Stomach smooth muscle (tissue), 2 donors: ENCODE data around the gene TPD52L2.
A peak's percentile ranks its signal among the peaks of the same experiment; 100 is the strongest.
"Not testable (repeated sequence)": the region's sequence is repeated elsewhere in the genome, so short reads cannot be mapped to it uniquely, and the experiment has no call there.

Experiments
- H3K27ac ChIP-seq: one replicate; pipeline ENCODE4 v1.7.0; 2013; ENCODE audit warnings: mild to moderate bottlenecking, low read length, inconsistent platforms
- H3K27me3 ChIP-seq, 2 donors: one replicate each; pipeline ENCODE4 v1.7.0; 2013; ENCODE audit warnings: low read length in 2 of 2; ENCODE audit not compliant: insufficient read depth in 2 of 2, control insufficient read depth in 1 of 2
- H3K36me3 ChIP-seq, 2 donors: one replicate each; pipeline ENCODE4 v1.7.0; 2013; ENCODE audit warnings: low read length in 2 of 2; ENCODE audit not compliant: control insufficient read depth in 2 of 2, insufficient read depth in 2 of 2
- H3K4me1 ChIP-seq: one replicate; pipeline ENCODE4 v1.7.0; 2013; ENCODE audit warnings: low read length; ENCODE audit not compliant: control insufficient read depth, insufficient read depth
- H3K4me3 ChIP-seq, 2 donors: one replicate each; pipeline ENCODE4 v1.7.0; 2013; ENCODE audit warnings: low read length in 2 of 2
- H3K9ac ChIP-seq, 2 donors: one replicate each; pipeline ENCODE4 v1.7.0; 2013; ENCODE audit warnings: low read length in 2 of 2, mild to moderate bottlenecking in 1 of 2
- H3K9me3 ChIP-seq, 2 donors: one replicate each; pipeline ENCODE4 v1.7.0; 2013; ENCODE audit warnings: low read length in 2 of 2; ENCODE audit not compliant: control insufficient read depth in 2 of 2
- donor health status: healthy.
- donor health status: Pancreatic carcinoma.

TPD52L2 gene

GRCh38 chr20:63900413-63900812 lies 35.3 kb downstream of the TPD52L2 start:
- peaks cover 19% of the 10 kb centered on the region for H3K4me1 ChIP-seq
- H3K9ac ChIP-seq = no peak overlapping the region
- no peak overlapping the region for H3K27ac ChIP-seq
- no peak overlapping the region for H3K4me3 ChIP-seq
- H3K9me3 ChIP-seq = no peaks in the 10 kb centered on the region
- no peaks in the 10 kb centered on the region for H3K27me3 ChIP-seq
- H3K36me3 ChIP-seq = no peaks in the 10 kb centered on the region

- H3K4me3 ChIP-seq = no peak overlapping the region
- H3K9ac ChIP-seq = no peak overlapping the region
- H3K9me3 ChIP-seq = no peaks in the 10 kb centered on the region
- peaks cover 3% of the 10 kb centered on the region for H3K4me1 ChIP-seq
- H3K36me3 ChIP-seq = no peaks in the 10 kb centered on the region
- H3K27ac ChIP-seq = no peak overlapping the region
- H3K27me3 ChIP-seq = no peaks in the 10 kb centered on the region
Observed at GRCh38 chr20:63903796-63904561, 38.9 kb downstream of the TPD52L2 start.

DNA sequence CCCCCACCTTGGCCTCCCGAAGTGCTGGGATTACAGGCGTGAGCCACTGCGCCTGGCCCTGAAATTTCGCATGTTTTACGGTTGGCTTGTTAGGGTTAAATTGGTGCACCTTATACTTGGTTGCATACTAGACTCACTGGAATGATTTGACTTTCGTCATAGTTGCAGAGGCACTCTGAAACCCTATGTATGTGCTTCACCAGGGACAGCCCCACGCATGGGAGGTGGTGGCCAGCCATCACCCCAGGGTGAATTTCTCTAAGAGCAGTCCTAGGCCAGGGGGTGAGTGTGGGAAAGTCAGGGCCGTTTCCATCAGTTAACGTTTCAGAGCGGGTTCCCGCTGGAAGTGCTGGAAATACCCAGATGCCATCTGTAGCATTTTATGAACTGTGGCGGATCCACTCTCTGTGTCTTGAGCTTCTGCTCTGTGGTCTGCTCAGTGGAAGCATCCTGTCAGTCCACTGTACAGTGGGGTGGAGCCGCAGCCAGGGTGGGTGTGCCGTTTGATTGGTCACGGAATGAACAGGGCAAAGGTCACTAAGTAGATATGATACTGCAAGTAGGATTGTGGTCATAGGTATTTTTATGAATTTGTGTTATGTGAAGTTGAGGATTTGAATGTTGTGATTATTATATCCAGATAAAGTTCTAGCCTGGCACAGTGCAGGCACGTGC lies 43.1 kb downstream of the TPD52L2 start:
- Histone ChIP-seq H3K4me1 (peaks cover 15% of the 10 kb centered on the region), H3K36me3 (no peaks in the 10 kb centered on the region), H3K27ac (no peak overlapping the region), H3K27me3 (no peaks in the 10 kb centered on the region), H3K9me3 (no peaks in the 10 kb centered on the region), H3K9ac (no peak overlapping the region), H3K4me3 (no peak overlapping the region)

DNA sequence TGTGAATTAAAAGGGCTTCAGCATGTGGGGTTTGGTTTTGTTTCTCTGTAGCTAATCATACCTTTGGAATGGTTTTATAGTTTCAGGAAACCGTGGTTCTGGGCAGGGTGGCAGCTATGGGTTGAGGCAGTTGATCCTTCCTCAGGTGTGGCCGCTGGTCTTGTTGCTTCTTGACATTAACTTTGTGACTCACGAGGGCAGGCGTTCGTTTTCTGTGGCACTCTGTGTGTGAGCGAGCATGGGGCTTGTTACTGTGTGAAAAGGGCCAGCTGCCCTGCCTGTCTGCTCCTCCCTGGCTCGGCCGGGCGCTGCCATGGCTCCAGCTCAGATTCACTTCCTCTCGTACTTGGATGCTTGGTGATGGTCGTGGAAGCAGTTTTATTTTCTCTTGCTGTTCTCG lies 46.1 kb downstream of the TPD52L2 start:
- no peaks in the 10 kb centered on the region for H3K27me3 ChIP-seq
- no peaks in the 10 kb centered on the region for H3K9me3 ChIP-seq
- H3K27ac ChIP-seq = no peak overlapping the region
- H3K36me3 ChIP-seq = no peaks in the 10 kb centered on the region
- H3K4me3 ChIP-seq = no peak overlapping the region
- H3K4me1 ChIP-seq = peaks cover 12% of the 10 kb centered on the region
- peak overlapping the region in 1 of 2 donors; percentile 21 for H3K9ac ChIP-seq

DNA sequence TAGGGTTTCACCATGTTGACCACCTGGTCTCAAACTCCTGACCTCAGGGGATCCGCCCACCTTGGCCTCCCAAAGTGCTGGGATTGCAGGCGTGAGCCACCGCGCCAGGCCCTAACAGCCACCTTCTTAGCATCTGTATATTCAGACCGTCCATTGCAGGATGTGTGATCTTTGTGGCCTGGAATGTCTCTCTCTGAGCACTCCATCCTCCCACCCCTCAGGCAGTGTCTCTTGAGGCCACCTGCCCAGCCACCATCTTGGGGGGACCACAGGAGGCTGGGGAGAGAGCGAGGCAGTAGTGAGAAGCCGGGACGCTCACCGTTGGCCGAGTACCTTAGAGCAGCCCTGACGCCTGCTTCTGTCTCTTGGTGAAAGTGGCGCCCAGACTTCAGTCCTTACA lies 48.7 kb downstream of the TPD52L2 start:
- Histone ChIP-seq H3K27ac (no peak overlapping the region), H3K9ac (no peak overlapping the region), H3K4me1 (peaks cover 12% of the 10 kb centered on the region), H3K27me3 (no peaks in the 10 kb centered on the region), H3K4me3 (no peak overlapping the region), H3K36me3 (peaks cover 0 to 4% of the 10 kb centered on the region in 2 donors), H3K9me3 (no peaks in the 10 kb centered on the region)

DNA sequence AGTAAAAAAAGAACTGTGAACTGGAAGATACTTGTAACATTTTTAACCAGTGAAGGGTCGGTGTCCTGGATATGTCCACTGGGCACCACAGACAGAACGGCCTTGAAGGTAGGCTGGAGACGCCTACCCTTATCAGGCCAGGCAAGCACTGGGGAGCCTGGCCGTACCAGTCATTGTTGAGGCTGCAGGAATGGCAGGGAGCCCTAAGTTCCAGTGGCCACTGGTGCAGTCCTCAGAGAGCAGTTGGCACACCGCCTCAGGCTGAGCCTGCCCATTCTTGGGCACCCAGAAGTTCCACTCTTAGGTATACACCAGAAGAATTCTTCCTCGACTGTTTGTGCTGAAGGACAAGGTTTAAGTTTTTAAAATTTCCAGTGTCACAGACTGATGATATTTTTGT lies 50.4 kb downstream of the TPD52L2 start:
- Histone ChIP-seq H3K36me3 (peaks cover 0 to 4% of the 10 kb centered on the region in 2 donors), H3K4me3 (no peak overlapping the region), H3K27me3 (no peaks in the 10 kb centered on the region), H3K4me1 (peaks cover 7% of the 10 kb centered on the region), H3K27ac (no peak overlapping the region), H3K9me3 (no peaks in the 10 kb centered on the region), H3K9ac (no peak overlapping the region)

DNA sequence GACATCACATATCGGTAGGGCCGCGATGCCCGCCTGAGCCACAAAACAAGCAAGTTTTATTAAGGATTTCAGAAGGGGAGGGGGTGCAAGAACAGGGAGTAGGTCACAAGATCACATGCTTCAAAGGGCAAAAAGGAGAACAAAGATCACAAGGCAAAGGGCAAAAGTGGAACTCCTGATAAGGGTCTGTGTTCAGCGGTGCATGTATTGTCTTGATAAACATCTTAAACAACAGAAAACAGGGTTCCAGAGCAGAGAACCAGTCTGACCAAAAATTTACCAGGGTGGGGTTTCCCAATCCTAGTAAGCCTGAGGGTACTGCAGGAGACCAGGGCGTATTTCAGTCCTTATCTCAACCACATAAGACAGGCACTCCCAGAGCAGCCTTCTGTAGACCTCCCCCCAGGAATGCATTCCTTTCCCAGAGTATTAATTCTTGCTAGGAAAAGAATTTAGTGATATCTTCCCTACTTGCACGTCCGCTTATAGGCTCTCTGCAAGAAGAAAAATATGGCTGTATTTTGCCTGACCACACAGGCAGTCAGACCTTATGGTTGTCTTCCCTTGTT lies 51.4 kb downstream of the TPD52L2 start:
- H3K36me3 ChIP-seq, H3K9me3 ChIP-seq, H3K27ac ChIP-seq, H3K4me3 ChIP-seq, H3K9ac ChIP-seq, H3K27me3 ChIP-seq, H3K4me1 ChIP-seq: not testable (repeated sequence)

DNA sequence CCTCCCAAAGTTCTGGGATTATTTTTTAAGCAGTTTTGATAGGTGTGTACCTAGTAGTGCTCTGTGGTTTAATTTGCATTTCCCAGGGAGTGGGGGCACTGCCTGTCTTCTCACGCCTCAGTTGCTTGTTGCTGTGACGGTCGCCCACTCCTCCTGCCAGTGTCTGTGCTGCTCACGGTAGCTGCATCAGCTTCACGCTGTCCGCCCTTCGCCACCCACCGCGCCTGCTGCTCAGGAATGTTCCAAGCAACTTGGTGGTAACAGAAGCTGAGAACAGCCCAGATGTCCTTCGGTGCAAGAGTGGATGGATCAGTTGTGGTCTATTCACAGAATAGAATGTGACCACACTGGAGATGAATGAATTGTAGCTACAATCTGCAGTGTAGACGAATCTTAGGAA lies 52.7 kb downstream of the TPD52L2 start:
- peaks cover 0 to 4% of the 10 kb centered on the region in 2 donors for H3K36me3 ChIP-seq
- H3K27me3 ChIP-seq = no peaks in the 10 kb centered on the region
- no peaks in the 10 kb centered on the region for H3K9me3 ChIP-seq

DNA sequence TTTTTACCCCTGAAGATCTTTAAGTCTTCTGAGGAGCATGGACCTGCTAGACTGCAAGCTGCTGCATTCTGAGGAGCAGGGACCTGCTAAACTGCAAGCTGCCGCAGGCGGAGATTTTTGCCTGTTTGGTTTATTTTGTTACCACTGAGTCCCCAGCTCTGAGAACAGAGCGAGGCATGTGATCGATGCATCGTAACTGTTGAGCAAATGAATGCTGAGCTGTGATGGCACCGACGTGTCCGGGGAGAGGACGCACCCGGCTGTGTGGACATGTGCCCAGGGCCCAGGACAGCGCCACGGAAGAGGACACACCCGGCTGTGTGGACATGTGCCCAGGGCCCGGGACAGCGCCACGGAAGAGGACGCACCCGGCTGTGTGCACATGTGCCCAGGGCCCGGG lies 54.1 kb downstream of the TPD52L2 start:
- Histone ChIP-seq H3K27me3 (no peaks in the 10 kb centered on the region), H3K36me3 (peaks cover 0 to 4% of the 10 kb centered on the region in 2 donors), H3K27ac (no peak overlapping the region), H3K9me3 (no peaks in the 10 kb centered on the region), H3K9ac (no peak overlapping the region), H3K4me3 (no peak overlapping the region), H3K4me1 (no peaks in the 10 kb centered on the region)

More for the DNA sequence above, 52.7 kb downstream of the TPD52L2 start:
- Histone ChIP-seq H3K4me1 (no peaks in the 10 kb centered on the region), H3K27ac (no peak overlapping the region), H3K9ac (no peak overlapping the region), H3K4me3 (no peak overlapping the region)

DNA sequence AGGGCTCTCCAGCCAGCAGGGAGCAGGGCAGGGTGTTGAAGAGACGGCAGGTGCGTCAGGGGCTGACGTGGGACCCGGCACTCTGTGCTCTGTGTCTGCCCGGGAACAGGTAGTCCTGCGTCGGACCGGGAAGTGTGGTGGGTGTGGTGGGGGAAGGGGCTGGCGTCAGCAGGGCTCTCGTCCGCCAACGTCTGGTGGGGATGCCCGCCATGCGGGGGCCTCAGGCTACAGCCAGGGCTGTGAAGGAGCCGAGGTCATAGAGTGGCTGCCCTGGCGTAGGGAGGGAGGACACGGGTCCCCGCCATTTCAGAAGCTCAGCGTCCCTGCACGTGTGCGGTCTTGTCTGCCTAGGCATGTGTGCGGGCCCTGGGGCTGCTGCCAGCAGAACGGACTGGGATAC lies 55.2 kb downstream of the TPD52L2 start:
- Histone ChIP-seq H3K4me1 (no peaks in the 10 kb centered on the region), H3K27ac (no peak overlapping the region), H3K9ac (no peak overlapping the region), H3K4me3 (no peak overlapping the region), H3K36me3 (peaks cover 0 to 4% of the 10 kb centered on the region in 2 donors), H3K9me3 (no peaks in the 10 kb centered on the region), H3K27me3 (no peaks in the 10 kb centered on the region)

DNA sequence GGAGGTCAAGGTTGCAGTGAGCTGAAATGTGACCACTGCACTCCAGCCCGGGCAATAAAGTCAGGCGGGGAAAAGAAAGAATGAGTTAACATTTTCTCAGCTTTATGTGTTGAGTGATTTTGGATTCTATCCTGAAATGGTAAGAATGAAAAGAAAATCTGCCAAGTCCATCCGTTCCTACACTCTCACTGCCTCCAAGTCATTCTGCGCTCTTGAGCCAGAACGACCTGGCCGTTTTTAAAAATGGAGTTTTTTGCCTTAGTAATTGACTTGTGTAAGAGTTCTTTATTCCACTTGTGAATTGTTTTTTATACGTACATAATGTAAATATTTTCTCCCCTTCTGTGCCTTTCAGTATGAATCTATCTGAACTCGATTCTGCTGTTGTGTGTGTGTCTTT lies 58.6 kb downstream of the TPD52L2 start:
- H3K36me3 ChIP-seq = peaks cover 10 to 14% of the 10 kb centered on the region in 2 donors
- H3K27ac ChIP-seq = no peak overlapping the region
- no peaks in the 10 kb centered on the region for H3K9me3 ChIP-seq
- H3K27me3 ChIP-seq = no peaks in the 10 kb centered on the region
- no peak overlapping the region for H3K4me3 ChIP-seq
- H3K9ac ChIP-seq = no peak overlapping the region
- no peaks in the 10 kb centered on the region for H3K4me1 ChIP-seq
